Upper lobe of left lung (tissue), 6 donors: ENCODE results near the gene XRCC4. TPM values are rescaled to one million over a fixed set of nuclear protein-coding genes. Genes with fewer than 3 reads are reported as not detected.

Experiments used
- ATAC-seq, 2 donors: fragments of 200-7000 bp; cut with Tn5 transposase; one replicate each; pipeline ENCODE4 v1.9.1; 2022; ENCODE audit warnings: mild to moderate bottlenecking in 2 of 2, moderate library complexity in 2 of 2; ENCODE audit not compliant: low FRiP score in 2 of 2
- DNase-seq, 2 donors: peaks; one replicate each; pipeline ENCODE4 v3.0.0-alpha.2; 2019 to 2020
- H3K27ac ChIP-seq, 4 donors: fragments of 200-600 bp; sonication (generic); one replicate each; pipeline ENCODE4 v1.5.1; 2016 to 2019
- H3K27me3 ChIP-seq, 4 donors: fragments of 200-600 bp; sonication (generic); one replicate each; pipeline ENCODE4 v1.5.1; 2017 to 2019
- H3K36me3 ChIP-seq, 4 donors: fragments of 200-600 bp; sonication (generic); one replicate each; pipeline ENCODE4 v1.5.1; 2016 to 2019
- H3K4me1 ChIP-seq, 4 donors: fragments of 200-600 bp; sonication (generic); one replicate each; pipeline ENCODE4 v1.5.1; 2018 to 2019
- H3K4me3 ChIP-seq, 4 donors: fragments of 200-600 bp; sonication (generic); one replicate each; pipeline ENCODE4 v1.5.1; 2017 to 2019; ENCODE audit warnings: mild to moderate bottlenecking in 2 of 4, moderate library complexity in 1 of 4
- H3K9me3 ChIP-seq, 4 donors: fragments of 200-600 bp; sonication (generic); one replicate each; pipeline ENCODE4 v1.5.1; 2018 to 2019
- EP300 ChIP-seq, 4 donors: sonication (generic); formaldehyde crosslinking; IDR thresholded peaks; one replicate each; pipeline ENCODE4 v1.5.1; 2017; ENCODE audit warnings: antibody characterized with exemption in 4 of 4, control low read depth in 2 of 4
- POLR2A ChIP-seq, 4 donors: fragments of 450-650 bp; IDR thresholded peaks; one replicate each; pipeline ENCODE4 v1.5.1; 2016 to 2017; ENCODE audit warnings: antibody characterized with exemption in 4 of 4, mild to moderate bottlenecking in 2 of 4
- POLR2AphosphoS5 ChIP-seq, 2 donors: sonication (generic); formaldehyde crosslinking; IDR thresholded peaks; one replicate each; pipeline ENCODE4 v1.5.1; 2017; ENCODE audit warnings: antibody characterized with exemption in 2 of 2
- WGBS, 2 donors: methylation state at CpG; one replicate each; pipeline ENCODE4 v1.1.5; 2017 to 2018; 5-methylcytosine and 5-hydroxymethylcytosine counted together
- total RNA-seq, 6 donors: library from RNA; depleted of rRNA in 4 of 6; stranded (reverse); fragments of >200 nt in 4 of 6; gene quantifications; one replicate each; pipeline versions ENCODE4 v1.1.0 to v1.2.1, GENCODE V29; 2016 to 2021
- TF ChIP-seq, protein P1 (sequence below), 6 experiments: fragments of 450-650 bp in 4 of 6; fragments of 200-600 bp in 2 of 6; sonication (generic) in 2 of 6; IDR thresholded peaks; one replicate each; pipeline ENCODE4 v1.5.1; 2016 to 2019; ENCODE audit warnings: antibody characterized with exemption in 6 of 6
- donor health status: DM: no; HTN: no; CAD: no; lungs with moderate emphysema.
- donor health status: DM: no; HTN: yes; CAD: no; lungs with severe emphysema.

Gene XRCC4
- total RNA-seq, 6 donors from 2014 or later: 4.4 to 11.8 (median 7.7) TPM

DNA sequence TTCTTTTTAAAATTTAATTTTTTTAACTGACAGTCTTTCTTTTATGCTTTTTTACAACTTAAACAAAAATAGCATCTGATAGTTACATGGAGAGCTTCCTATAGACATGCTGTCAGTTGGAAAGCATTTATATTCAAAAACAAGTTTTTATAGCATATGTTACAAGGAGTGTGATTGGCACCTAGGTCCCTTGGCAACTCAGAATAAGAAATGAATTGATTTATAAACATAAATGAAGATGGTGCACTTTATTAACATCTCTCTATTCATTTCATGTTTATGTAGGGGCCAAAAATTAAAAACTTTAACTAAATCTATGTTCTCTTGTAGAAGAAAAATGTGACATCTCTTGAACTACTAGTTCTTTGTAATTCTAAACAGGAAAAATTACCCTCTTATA, 153.2 kb downstream of the XRCC4 start:
- Histone ChIP-seq H3K9me3 (no peaks in the 10 kb centered on the region), H3K27ac (no peak overlapping the region), H3K27me3 (no peaks in the 10 kb centered on the region), H3K36me3 (no peaks in the 10 kb centered on the region), H3K4me3 (no peak overlapping the region), H3K4me1 (no peaks in the 10 kb centered on the region)
- no peak for DNase-seq
- TF ChIP-seq POLR2A (IDR thresholded peaks at IDR 0.05): no peak
- no peak for ATAC-seq

DNA sequence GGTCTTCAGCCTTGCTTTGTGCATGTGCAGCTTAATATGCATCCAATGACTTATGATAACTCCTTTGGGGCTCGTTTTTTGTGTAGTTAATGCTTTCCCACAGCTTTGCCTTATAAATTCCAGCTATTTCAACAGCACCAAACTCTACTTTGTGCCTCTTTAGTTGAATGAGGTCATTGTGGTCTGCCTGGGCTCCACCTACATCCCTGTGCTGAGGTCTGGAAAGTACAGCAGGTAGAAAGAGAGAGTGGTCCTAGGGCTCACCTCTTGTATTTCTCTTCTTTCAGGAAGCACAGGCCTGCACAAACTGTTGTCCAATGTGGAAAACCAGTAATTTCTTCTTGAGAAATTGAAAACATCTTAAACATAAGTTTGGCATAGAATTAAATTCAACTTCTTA, 167.2 kb downstream of the XRCC4 start:
- DNase-seq (no peak), ATAC-seq (no peak)
- 79 to 81% methylated on average over 1 of the region's 1 CpG for WGBS, 2 donors
- Histone ChIP-seq H3K9me3 (no peaks in the 10 kb centered on the region), H3K4me1 (no peaks in the 10 kb centered on the region), H3K27ac (no peak overlapping the region), H3K4me3 (no peak overlapping the region), H3K36me3 (no peaks in the 10 kb centered on the region), H3K27me3 (no peaks in the 10 kb centered on the region)
- TF ChIP-seq POLR2AphosphoS5 (IDR thresholded peaks at IDR 0.05) (no peak), POLR2A (IDR thresholded peaks at IDR 0.05) (no peak), EP300 (IDR thresholded peaks at IDR 0.05) (no peak)
- TF ChIP-seq, protein P1, sequence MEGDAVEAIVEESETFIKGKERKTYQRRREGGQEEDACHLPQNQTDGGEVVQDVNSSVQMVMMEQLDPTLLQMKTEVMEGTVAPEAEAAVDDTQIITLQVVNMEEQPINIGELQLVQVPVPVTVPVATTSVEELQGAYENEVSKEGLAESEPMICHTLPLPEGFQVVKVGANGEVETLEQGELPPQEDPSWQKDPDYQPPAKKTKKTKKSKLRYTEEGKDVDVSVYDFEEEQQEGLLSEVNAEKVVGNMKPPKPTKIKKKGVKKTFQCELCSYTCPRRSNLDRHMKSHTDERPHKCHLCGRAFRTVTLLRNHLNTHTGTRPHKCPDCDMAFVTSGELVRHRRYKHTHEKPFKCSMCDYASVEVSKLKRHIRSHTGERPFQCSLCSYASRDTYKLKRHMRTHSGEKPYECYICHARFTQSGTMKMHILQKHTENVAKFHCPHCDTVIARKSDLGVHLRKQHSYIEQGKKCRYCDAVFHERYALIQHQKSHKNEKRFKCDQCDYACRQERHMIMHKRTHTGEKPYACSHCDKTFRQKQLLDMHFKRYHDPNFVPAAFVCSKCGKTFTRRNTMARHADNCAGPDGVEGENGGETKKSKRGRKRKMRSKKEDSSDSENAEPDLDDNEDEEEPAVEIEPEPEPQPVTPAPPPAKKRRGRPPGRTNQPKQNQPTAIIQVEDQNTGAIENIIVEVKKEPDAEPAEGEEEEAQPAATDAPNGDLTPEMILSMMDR (IDR thresholded peaks at IDR 0.05): no peak

DNA sequence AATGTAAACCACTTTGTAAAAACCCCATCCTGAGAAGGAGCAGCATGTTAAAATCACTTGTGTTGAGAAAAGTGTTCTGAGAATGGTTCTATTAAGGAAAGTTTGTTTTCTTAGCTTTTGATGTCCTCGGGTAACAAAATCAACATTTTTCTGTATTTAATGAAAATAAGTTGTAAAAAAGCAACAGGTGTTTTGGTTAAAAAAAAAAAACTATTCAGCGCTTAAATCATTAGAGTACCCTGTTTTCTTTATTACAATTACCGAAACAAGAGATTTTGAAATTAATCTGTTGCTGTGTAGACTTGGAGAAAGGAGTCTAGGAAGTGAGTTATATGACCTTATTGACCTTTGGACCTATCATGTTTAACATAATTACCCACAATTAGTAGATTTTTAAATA, 167.7 kb downstream of the XRCC4 start:
- Histone ChIP-seq H3K27ac (no peak overlapping the region), H3K4me3 (no peak overlapping the region), H3K4me1 (no peaks in the 10 kb centered on the region), H3K36me3 (no peaks in the 10 kb centered on the region), H3K27me3 (no peaks in the 10 kb centered on the region), H3K9me3 (no peaks in the 10 kb centered on the region)
- WGBS, 2 donors: 92% methylated on average over 3 of the region's 3 CpGs
- ATAC-seq: no peak
- DNase-seq: no peak
- no peak for TF ChIP-seq POLR2AphosphoS5 (IDR thresholded peaks at IDR 0.05)
- TF ChIP-seq, protein P1 (IDR thresholded peaks at IDR 0.05): no peak
- TF ChIP-seq EP300 (IDR thresholded peaks at IDR 0.05): no peak
- TF ChIP-seq POLR2A (IDR thresholded peaks at IDR 0.05): no peak

DNA sequence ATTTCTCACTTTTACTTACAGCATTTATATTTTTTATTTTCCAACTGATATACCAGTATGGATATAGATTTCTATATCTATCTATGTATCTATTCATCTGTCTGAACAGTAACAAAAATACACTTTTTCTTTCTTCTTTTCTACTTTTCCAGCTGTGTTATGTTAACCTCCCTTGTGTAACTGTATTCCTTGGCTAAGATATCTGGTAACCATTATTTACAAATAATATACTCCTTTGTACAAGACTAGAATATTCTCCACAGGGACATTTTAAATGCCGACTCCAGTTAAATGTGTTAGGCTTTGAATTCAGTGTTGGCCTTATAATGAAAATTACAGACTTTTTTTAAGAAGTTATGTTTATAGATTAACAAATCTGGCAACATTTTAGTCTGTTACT, 168.7 kb downstream of the XRCC4 start:
- ATAC-seq: no peak
- WGBS, 2 donors: 82 to 88% methylated on average over 1 of the region's 1 CpG
- Histone ChIP-seq H3K27me3 (no peaks in the 10 kb centered on the region), H3K36me3 (no peaks in the 10 kb centered on the region), H3K9me3 (no peaks in the 10 kb centered on the region), H3K4me1 (no peaks in the 10 kb centered on the region), H3K27ac (no peak overlapping the region), H3K4me3 (no peak overlapping the region)
- no peak for TF ChIP-seq POLR2A (IDR thresholded peaks at IDR 0.05)
- no peak for TF ChIP-seq POLR2AphosphoS5 (IDR thresholded peaks at IDR 0.05)
- TF ChIP-seq, protein P1 (IDR thresholded peaks at IDR 0.05): no peak
- TF ChIP-seq EP300 (IDR thresholded peaks at IDR 0.05): no peak
- no peak for DNase-seq

DNA sequence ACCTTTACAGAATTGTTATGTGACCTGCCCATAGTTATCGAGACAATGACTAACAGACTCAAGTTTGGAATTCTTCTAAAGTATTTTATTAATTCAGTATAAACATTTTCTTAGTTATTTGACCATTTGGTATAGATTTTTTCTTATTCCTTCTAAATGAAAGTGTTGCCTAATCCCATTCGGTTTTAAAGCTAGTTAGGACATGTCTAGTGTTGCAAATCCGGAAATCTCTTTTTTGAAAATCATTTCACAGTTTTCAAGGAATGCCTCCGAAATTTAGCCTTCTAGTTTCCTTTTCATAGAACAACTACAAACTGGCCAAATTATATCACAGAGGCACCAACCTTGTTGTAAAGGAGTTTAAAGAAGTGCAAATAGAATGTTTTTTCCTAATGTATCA, 171.8 kb downstream of the XRCC4 start:
- 82 to 85% methylated on average over 4 of the region's 4 CpGs for WGBS, 2 donors
- Histone ChIP-seq H3K4me1 (no peaks in the 10 kb centered on the region), H3K9me3 (no peaks in the 10 kb centered on the region), H3K4me3 (no peak overlapping the region), H3K27me3 (no peaks in the 10 kb centered on the region), H3K27ac (no peak overlapping the region), H3K36me3 (no peaks in the 10 kb centered on the region)
- no peak for ATAC-seq
- TF ChIP-seq POLR2AphosphoS5 (IDR thresholded peaks at IDR 0.05): no peak
- TF ChIP-seq, protein P1 (IDR thresholded peaks at IDR 0.05): no peak
- no peak for TF ChIP-seq POLR2A (IDR thresholded peaks at IDR 0.05)
- no peak for TF ChIP-seq EP300 (IDR thresholded peaks at IDR 0.05)
- no peak for DNase-seq
